Epithelial cell of proximal tubule (primary cell): ENCODE data around the gene ITPRID1. TPM values are rescaled to one million over a fixed set of nuclear protein-coding genes. Genes with fewer than 3 reads are reported as not detected.
"Not testable (repeated sequence)": the region's sequence is repeated elsewhere in the genome, so short reads cannot be mapped to it uniquely, and the experiment has no call there.

Experiments
- DNase-seq: peaks from one replicate; pipeline ENCODE4 v3.0.0-alpha.2; 2011; ENCODE audit warnings: low read depth
- H3K4me3 ChIP-seq: 2 replicates; pipeline ENCODE4 v1.5.1; 2011; ENCODE audit warnings: low read depth, mild to moderate bottlenecking, low read length
- CTCF ChIP-seq: conservative IDR thresholded peaks from 2 replicates; pipeline ENCODE4 v1.5.1; 2012; ENCODE audit warnings: low read depth, mild to moderate bottlenecking, low read length
- total RNA-seq: library from RNA; depleted of rRNA; stranded (reverse); fragments of >200 nt; gene quantifications from 2 replicates; pipeline ENCODE4 v1.2.3, GENCODE V29; 2015

The ITPRID1 gene
- total RNA-seq, 1 donor from 2014 or later = not detected

DNA sequence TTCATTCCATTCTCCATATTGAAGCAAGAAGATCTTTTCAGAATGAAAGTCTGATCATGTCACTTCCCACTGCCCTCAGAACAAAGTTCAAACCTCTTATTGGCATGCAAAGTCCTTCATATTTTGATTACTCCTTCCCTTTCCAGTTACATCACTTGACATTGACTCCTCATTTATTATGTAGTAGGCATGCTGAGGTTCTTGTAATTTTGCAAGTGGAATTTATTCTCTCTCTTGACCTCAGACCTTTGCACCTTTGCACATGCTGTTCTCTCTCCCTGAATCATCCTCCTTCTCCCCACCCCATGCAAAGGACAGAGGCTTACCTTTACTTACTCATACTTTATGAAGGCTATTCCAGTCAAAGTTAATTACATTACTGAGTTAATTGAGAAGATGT lies 13.0 kb downstream of the ITPRID1 start:
- DNase-seq = no peak
- no peak overlapping the region for H3K4me3 ChIP-seq
- TF ChIP-seq CTCF = no peak

DNA sequence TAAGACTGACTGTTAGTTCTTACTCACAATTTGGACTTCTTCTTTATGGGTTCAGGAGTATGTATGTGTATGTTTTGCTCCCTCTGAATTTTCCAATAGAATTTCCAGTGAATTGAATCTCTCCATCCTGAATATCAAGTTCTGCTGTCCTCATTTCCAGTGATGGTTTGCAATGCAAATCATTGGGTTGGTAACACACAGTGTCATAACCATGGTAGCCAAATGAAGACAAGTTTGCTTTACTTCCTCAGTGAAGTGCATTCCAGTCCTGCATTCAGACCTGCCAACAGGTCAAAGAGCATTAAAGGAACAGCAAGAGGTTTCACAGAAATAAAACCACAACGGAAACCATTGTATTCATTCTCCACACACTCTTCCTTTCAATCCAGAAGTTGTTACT lies 15.2 kb downstream of the ITPRID1 start:
- H3K4me3 ChIP-seq = no peak overlapping the region
- no peak for TF ChIP-seq CTCF
- DNase-seq = no peak

GRCh38 chr7:31540651-31541185 lies 26.8 kb downstream of the ITPRID1 start:
- H3K4me3 ChIP-seq, DNase-seq: not testable (repeated sequence)

GRCh38 chr7:31545549-31545948 lies 31.7 kb downstream of the ITPRID1 start:
- H3K4me3 ChIP-seq = no peak overlapping the region
- TF ChIP-seq CTCF = no peak
- DNase-seq = no peak

DNA sequence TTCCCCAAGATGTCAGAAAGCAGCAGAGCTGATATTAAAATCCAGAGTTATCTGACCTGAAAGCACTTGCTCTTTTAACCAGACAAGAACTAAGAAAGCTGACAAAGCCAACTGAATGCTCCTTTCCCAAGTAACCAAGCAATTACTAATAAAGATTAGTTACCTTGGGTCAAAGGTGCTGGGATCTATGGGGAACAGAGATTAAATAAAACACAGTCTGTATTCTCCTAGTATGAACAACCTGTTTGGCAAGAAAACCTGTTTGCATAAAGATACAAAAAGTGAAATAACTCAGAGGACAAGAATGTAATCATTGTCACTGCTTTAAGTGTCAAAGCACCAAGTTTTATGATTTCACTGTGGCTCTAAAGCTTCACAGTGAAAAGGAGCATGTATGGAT lies 35.7 kb downstream of the ITPRID1 start:
- TF ChIP-seq CTCF = no peak
- DNase-seq = no peak
- H3K4me3 ChIP-seq = no peak overlapping the region

DNA sequence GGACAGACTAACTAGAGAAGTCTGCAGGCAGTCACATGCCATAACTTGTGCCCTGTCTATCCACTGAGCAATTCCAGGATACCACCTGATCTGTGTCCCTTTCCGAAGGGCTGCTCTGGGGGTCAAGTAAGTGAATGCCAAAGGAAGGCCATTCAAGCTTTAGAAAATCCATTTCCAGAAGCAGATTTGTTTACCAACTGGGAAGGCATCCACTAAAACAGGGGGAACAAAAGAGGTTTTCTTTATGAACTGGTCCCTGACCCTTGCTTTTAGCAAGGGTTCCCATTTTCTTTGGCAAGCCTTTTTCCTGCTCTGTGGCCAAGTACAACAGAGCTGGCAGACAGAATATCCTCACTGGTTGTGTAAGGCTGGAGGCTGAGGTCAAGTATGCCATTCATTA lies 36.5 kb downstream of the ITPRID1 start:
- no peak for TF ChIP-seq CTCF
- DNase-seq = no peak
- H3K4me3 ChIP-seq = no peak overlapping the region

DNA sequence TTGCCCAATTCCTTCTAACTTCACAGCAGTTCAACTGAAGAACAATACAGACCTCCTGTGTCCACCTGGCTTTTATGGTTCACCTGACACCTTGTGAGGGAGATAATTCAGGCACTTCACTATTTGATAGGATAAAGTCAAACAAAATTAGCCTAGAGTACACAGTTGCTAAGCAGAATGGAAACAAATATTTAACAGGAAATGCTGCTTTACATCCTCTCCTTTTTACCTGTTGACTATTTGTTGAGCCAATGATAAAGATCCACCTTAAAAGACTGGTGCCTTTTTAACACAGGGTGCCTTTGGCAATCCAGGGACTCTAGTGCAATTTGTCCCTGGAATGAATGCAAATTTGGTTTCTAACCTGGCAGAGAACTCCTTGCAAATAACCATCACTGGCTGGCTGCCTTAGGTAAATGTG lies 39.8 kb downstream of the ITPRID1 start:
- H3K4me3 ChIP-seq = no peak overlapping the region
- DNase-seq = no peak
- TF ChIP-seq CTCF = no peak

- no peak for TF ChIP-seq CTCF
- no peak overlapping the region for H3K4me3 ChIP-seq
- DNase-seq = no peak
These were observed 48.1 kb downstream of the ITPRID1 start for GRCh38 chr7:31562002-31562401.
